ENCODE data around the gene ARL14. TPM values are rescaled to one million over a fixed set of nuclear protein-coding genes. Genes with fewer than 3 reads are reported as not detected.

Gene ARL14
- total and polyA plus RNA-seq, 2 donors (not counting 3 experiments of a cell fraction or from before 2014, with no cell fraction given): not detected

GRCh38 chr3:160707187-160707794 lies 30.3 kb downstream of the ARL14 start:
- H3K9ac ChIP-seq (replicated peaks; ENCODE audit: extremely low read depth, insufficient read depth, low read length): no peak overlapping the region
- DNase-seq (ENCODE audit: low read depth, low spot score): peak; percentile 43
- TF ChIP-seq, protein P1, sequence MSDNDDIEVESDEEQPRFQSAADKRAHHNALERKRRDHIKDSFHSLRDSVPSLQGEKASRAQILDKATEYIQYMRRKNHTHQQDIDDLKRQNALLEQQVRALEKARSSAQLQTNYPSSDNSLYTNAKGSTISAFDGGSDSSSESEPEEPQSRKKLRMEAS (IDR thresholded peaks at IDR 0.05; ENCODE audit: insufficient read depth, insufficient read length): no peak
- TF ChIP-seq JUN (IDR thresholded peaks at IDR 0.05; ENCODE audit: borderline replicate concordance, insufficient read depth, insufficient read length, low read depth): no peak
- TF ChIP-seq FOS (IDR thresholded peaks at IDR 0.05; ENCODE audit: borderline replicate concordance, insufficient read depth, low read length): no peak
- TF ChIP-seq, protein P2, sequence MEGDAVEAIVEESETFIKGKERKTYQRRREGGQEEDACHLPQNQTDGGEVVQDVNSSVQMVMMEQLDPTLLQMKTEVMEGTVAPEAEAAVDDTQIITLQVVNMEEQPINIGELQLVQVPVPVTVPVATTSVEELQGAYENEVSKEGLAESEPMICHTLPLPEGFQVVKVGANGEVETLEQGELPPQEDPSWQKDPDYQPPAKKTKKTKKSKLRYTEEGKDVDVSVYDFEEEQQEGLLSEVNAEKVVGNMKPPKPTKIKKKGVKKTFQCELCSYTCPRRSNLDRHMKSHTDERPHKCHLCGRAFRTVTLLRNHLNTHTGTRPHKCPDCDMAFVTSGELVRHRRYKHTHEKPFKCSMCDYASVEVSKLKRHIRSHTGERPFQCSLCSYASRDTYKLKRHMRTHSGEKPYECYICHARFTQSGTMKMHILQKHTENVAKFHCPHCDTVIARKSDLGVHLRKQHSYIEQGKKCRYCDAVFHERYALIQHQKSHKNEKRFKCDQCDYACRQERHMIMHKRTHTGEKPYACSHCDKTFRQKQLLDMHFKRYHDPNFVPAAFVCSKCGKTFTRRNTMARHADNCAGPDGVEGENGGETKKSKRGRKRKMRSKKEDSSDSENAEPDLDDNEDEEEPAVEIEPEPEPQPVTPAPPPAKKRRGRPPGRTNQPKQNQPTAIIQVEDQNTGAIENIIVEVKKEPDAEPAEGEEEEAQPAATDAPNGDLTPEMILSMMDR (IDR thresholded peaks at IDR 0.05; ENCODE audit: extremely low read depth in 1 of 2, insufficient read depth in 1 of 2, low read depth in 1 of 2, low read length in 2 of 2): peak; percentile 14 to 36
- TF ChIP-seq GATA2 (IDR thresholded peaks at IDR 0.05; ENCODE audit: insufficient read depth, insufficient read length, low read depth, low read length): no peak
- no peak for TF ChIP-seq POLR2A (IDR thresholded peaks at IDR 0.05; ENCODE audit: low read depth, low read length)
- H3K9me3 ChIP-seq (replicated peaks; ENCODE audit: control insufficient read depth, insufficient read depth, low read length): no peaks in the 10 kb centered on the region
- H4K20me1 ChIP-seq (replicated peaks; ENCODE audit: control insufficient read depth, extremely low read depth, insufficient read depth, low read length): no peaks in the 10 kb centered on the region
- BruUV-seq (replicated peaks): no TSS peak
- H3K79me2 ChIP-seq (ENCODE audit: control insufficient read depth, insufficient read depth, low read length): no peaks in the 10 kb centered on the region
- H3K27me3 ChIP-seq (ENCODE audit: control insufficient read depth in 2 of 2, insufficient read depth in 2 of 2, low read length in 2 of 2): peaks cover 2 to 7% of the 10 kb centered on the region in 2 experiments
- H3K4me2 ChIP-seq (ENCODE audit: insufficient read depth, low read length): no peak overlapping the region
- dilution Hi-C loops (cut with MboI; ENCODE audit: extremely low pct_ligation_motif_present, low sequenced_read_pairs): no loop called here
- no peak overlapping the region for H3K4me3 ChIP-seq (replicated peaks in 1 of 3; ENCODE audit: insufficient read depth in 1 of 3, low read depth in 1 of 3, low read length in 3 of 3)
- no peaks in the 10 kb centered on the region for H3K9me1 ChIP-seq (replicated peaks; ENCODE audit: control insufficient read depth, extremely low read depth, insufficient read depth, low read length)
- H2AFZ ChIP-seq (ENCODE audit: low read depth, low read length): no peak overlapping the region
- FAIRE-seq: peak; percentile 67
- intact Hi-C loops (cut with micrococcal nuclease): loop anchor here (1.0 kb wide), 3 partner anchors 235 to 717 kb away; no protein-coding TSS in a partner anchor
- H3K4me1 ChIP-seq (ENCODE audit: control insufficient read depth, extremely low read depth, insufficient read depth, low read length): no peaks in the 10 kb centered on the region
- H3K27ac ChIP-seq (ENCODE audit: insufficient read depth, low read depth, low read length): no peak overlapping the region
- ChIA-PET CTCF (interaction anchor here (1.5 to 2.5 kb wide), 6 partner anchors 8 to 567 kb away, joined by 5 to 31 read pairs (median 8); no protein-coding TSS in a partner anchor), POLR2A (no interaction called here)
- H3K36me3 ChIP-seq (ENCODE audit: control insufficient read depth in 2 of 2, extremely low read depth in 1 of 2, insufficient read depth in 2 of 2, low read length in 2 of 2): no peaks in the 10 kb centered on the region
